ENCODE results near the gene MMP28. TPM values are rescaled to one million over a fixed set of nuclear protein-coding genes. Genes with fewer than 3 reads are reported as not detected.

The MMP28 gene
- total and polyA plus RNA-seq, 10 donors: 1.1 to 5.9 (median 2.8) TPM

GRCh38 chr17:35842239-35842638 is 46.8 kb upstream of the MMP28 start:
- Histone ChIP-seq H3K4me1 (no peaks in the 10 kb centered on the region), H3K27ac (no peak overlapping the region), H3K9me3 (no peaks in the 10 kb centered on the region), H3K27me3 (replicated peaks in 1 of 7) (no peaks in the 10 kb centered on the region), H3K4me3 (no peak overlapping the region), H3K36me3 (peaks cover 0 to 100% (median 96%) of the 10 kb centered on the region in 6 donors)
- intact Hi-C loops (cut with DNase I; ENCODE audit: low total_unique reads): loop anchor here (10.0 kb wide), 1 partner anchor 303 kb away; no protein-coding TSS in a partner anchor
- DNase-seq: no peak
- 95 to 98% (median 97%) methylated on average over 5 of the region's 5 CpGs for WGBS, 5 donors
- TF ChIP-seq, protein P1, sequence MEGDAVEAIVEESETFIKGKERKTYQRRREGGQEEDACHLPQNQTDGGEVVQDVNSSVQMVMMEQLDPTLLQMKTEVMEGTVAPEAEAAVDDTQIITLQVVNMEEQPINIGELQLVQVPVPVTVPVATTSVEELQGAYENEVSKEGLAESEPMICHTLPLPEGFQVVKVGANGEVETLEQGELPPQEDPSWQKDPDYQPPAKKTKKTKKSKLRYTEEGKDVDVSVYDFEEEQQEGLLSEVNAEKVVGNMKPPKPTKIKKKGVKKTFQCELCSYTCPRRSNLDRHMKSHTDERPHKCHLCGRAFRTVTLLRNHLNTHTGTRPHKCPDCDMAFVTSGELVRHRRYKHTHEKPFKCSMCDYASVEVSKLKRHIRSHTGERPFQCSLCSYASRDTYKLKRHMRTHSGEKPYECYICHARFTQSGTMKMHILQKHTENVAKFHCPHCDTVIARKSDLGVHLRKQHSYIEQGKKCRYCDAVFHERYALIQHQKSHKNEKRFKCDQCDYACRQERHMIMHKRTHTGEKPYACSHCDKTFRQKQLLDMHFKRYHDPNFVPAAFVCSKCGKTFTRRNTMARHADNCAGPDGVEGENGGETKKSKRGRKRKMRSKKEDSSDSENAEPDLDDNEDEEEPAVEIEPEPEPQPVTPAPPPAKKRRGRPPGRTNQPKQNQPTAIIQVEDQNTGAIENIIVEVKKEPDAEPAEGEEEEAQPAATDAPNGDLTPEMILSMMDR (IDR thresholded peaks at IDR 0.05 in 8 of 11, conservative IDR thresholded peaks at IDR 0.05 in 3 of 11): no peak
- TF ChIP-seq POLR2AphosphoS5 (IDR thresholded peaks at IDR 0.05) (no peak), POLR2A (IDR thresholded peaks at IDR 0.05) (no peak)

GRCh38 chr17:35841505-35841904 is 46.1 kb upstream of the MMP28 start:
- Histone ChIP-seq H3K9me3 (no peaks in the 10 kb centered on the region), H3K4me1 (no peaks in the 10 kb centered on the region), H3K27ac (no peak overlapping the region), H3K36me3 (peaks cover 0 to 100% (median 99%) of the 10 kb centered on the region in 6 donors), H3K4me3 (no peak overlapping the region), H3K27me3 (replicated peaks in 1 of 7) (no peaks in the 10 kb centered on the region)
- intact Hi-C loops (cut with DNase I; ENCODE audit: low total_unique reads): loop anchor here (10.0 kb wide), 1 partner anchor 303 kb away; no protein-coding TSS in a partner anchor
- DNase-seq: no peak
- WGBS, 5 donors: 92 to 98% (median 93%) methylated on average over 4 of the region's 4 CpGs
- TF ChIP-seq, protein P1 (IDR thresholded peaks at IDR 0.05 in 8 of 11, conservative IDR thresholded peaks at IDR 0.05 in 3 of 11): no peak
- no peak for TF ChIP-seq POLR2AphosphoS5 (IDR thresholded peaks at IDR 0.05)

- no peak overlapping the region for H3K27ac ChIP-seq
- H3K9me3 ChIP-seq: no peaks in the 10 kb centered on the region
- no peaks in the 10 kb centered on the region for H3K4me1 ChIP-seq
- TF ChIP-seq POLR2A (IDR thresholded peaks at IDR 0.05) (no peak), POLR2AphosphoS5 (IDR thresholded peaks at IDR 0.05) (no peak)
- TF ChIP-seq, protein P1 (IDR thresholded peaks at IDR 0.05 in 8 of 11, conservative IDR thresholded peaks at IDR 0.05 in 3 of 11): no peak
- DNase-seq: no peak
- no peaks in the 10 kb centered on the region for H3K27me3 ChIP-seq (replicated peaks in 1 of 7)
- H3K4me3 ChIP-seq: no peak overlapping the region
- peaks cover 0 to 100% (median 99%) of the 10 kb centered on the region in 6 donors for H3K36me3 ChIP-seq
- 76 to 97% (median 95%) methylated on average over 3 of the region's 3 CpGs for WGBS, 5 donors
- intact Hi-C loops (cut with DNase I; ENCODE audit: low total_unique reads): loop anchor here (10.0 kb wide), 1 partner anchor 304 kb away; no protein-coding TSS in a partner anchor
Observed at GRCh38 chr17:35841101-35841500, 45.7 kb upstream of the MMP28 start.

GRCh38 chr17:35825206-35825605 is 29.8 kb upstream of the MMP28 start:
- no peak for DNase-seq
- Histone ChIP-seq H3K4me3 (no peak overlapping the region), H3K9me3 (no peaks in the 10 kb centered on the region), H3K27ac (no peak overlapping the region), H3K27me3 (replicated peaks in 1 of 7) (no peaks in the 10 kb centered on the region), H3K36me3 (peaks cover 0 to 100% (median 82%) of the 10 kb centered on the region in 6 donors), H3K4me1 (peaks cover 0 to under 1% (median 0%) of the 10 kb centered on the region in 6 donors)
- TF ChIP-seq POLR2AphosphoS5 (IDR thresholded peaks at IDR 0.05) (no peak), POLR2A (IDR thresholded peaks at IDR 0.05) (no peak)
- TF ChIP-seq, protein P1 (IDR thresholded peaks at IDR 0.05 in 8 of 11, conservative IDR thresholded peaks at IDR 0.05 in 3 of 11): no peak
- intact Hi-C loops (cut with DNase I; ENCODE audit: low total_unique reads): no loop called here
- 92 to 100% (median 97%) methylated on average over 1 of the region's 1 CpG for WGBS, 5 donors
